Heart right ventricle (tissue), 16 donors: ENCODE results near the gene LRRC8E. TPM values are rescaled to one million over a fixed set of nuclear protein-coding genes. Genes with fewer than 3 reads are reported as not detected.

ENCODE experiments used
- ATAC-seq, 8 donors: fragments of 200-7000 bp; cut with Tn5 transposase; one replicate each; pipeline ENCODE4 v1.9.1; 2020; ENCODE audit warnings: mild to moderate bottlenecking in 8 of 8, moderate library complexity in 8 of 8, moderate number of reproducible peaks in 1 of 8
- DNase-seq, 2 donors: peaks; one replicate each; pipeline ENCODE4 v3.0.0-alpha.2; 2020
- H3K27ac ChIP-seq, 10 donors: fragments of 200-600 bp; sonication (generic) in 2 of 10; one replicate each; pipeline versions ENCODE4 v1.5.0 to v1.8.0; 2020 to 2022; ENCODE audit warnings: mild to moderate bottlenecking in 3 of 10
- H3K27me3 ChIP-seq, 7 donors: fragments of 200-600 bp; one replicate each; pipeline ENCODE4 v1.8.0; 2021 to 2022; ENCODE audit warnings: mild to moderate bottlenecking in 2 of 7
- H3K36me3 ChIP-seq, 9 donors: fragments of 200-600 bp; sonication (generic) in 1 of 9; one replicate each; pipeline versions ENCODE4 v1.5.0 to v1.8.0; 2020 to 2022; ENCODE audit warnings: mild to moderate bottlenecking in 2 of 9
- H3K4me1 ChIP-seq, 9 donors: fragments of 200-600 bp; sonication (generic) in 1 of 9; one replicate each; pipeline versions ENCODE4 v1.5.0 to v1.8.0; 2020 to 2022; ENCODE audit warnings: mild to moderate bottlenecking in 4 of 9
- H3K4me3 ChIP-seq, 10 donors: fragments of 200-600 bp; sonication (generic) in 2 of 10; one replicate each; pipeline versions ENCODE4 v1.5.0 to v1.8.0; 2020 to 2022; ENCODE audit warnings: mild to moderate bottlenecking in 7 of 10, moderate library complexity in 2 of 10
- H3K9me3 ChIP-seq, 11 donors: fragments of 200-600 bp in 10 of 11; sonication (generic) in 2 of 11; one replicate each; pipeline versions ENCODE4 v1.5.0 to v1.8.0; 2013 to 2022; ENCODE audit warnings: mild to moderate bottlenecking in 2 of 11, control low read depth in 1 of 11, moderate library complexity in 1 of 11
- WGBS, 2 donors: extraction: QIAGEN DNeasy Blood & Tissue Kit; methylation state at CpG; one replicate each; pipeline ENCODE4 v1.1.7; 2013; ENCODE audit warnings: inconsistent platforms in 1 of 2; 5-methylcytosine and 5-hydroxymethylcytosine counted together
- intact Hi-C, 10 donors: fragments of 100-400 bp; cut with DNase I; formaldehyde crosslinking; loops; one replicate each; pipeline versions ENCODE4 v1.11.1 to v1.14.2; 2022
- polyA plus RNA-seq, 2 donors: library from polyadenylated mRNA; stranded (reverse); fragments of 200-250 nt; gene quantifications; one replicate each; pipeline ENCODE4 v1.2.3, GENCODE V29; 2013
- total RNA-seq, 10 donors: library from RNA; stranded (reverse); fragmentation: NEBNext Ultra II Directional in 3 of 10; extraction: Animal tissue kit (Norgen Biotek cat#: 25700) in 3 of 10; gene quantifications; one replicate each; pipeline versions ENCODE4 v1.2.1 to v1.2.4, GENCODE V29; 2021 to 2023
- TF ChIP-seq, protein P1 (sequence below), 9 donors: fragments of 200-600 bp; sonication (generic) in 2 of 9; IDR thresholded peaks; one replicate each; pipeline versions ENCODE4 v1.5.0 to v1.8.0; 2021 to 2022; ENCODE audit warnings: antibody characterized with exemption in 9 of 9, mild to moderate bottlenecking in 5 of 9, moderate library complexity in 1 of 9
- donor health status: Arrhythmogenic right ventricular cardiomyopathy.
- donor health status: ischemic (EF 13 %, LVEDD 7.1; RV severe dilation, severe dysfunction).
- donor health status: healthy with polysubstance abuse.
- donor health status: DM: no; HTN: yes; CAD: no.
- donor health status: DM: no; HTN: no; CAD: no.
- donor health status: ischemic (EF 25% LVEDD 6.9; RV normal size, moderate dysfunction).
- donor health status: ischemic (EF 25% LVEDD 5.7; RV mildly dilated, moderate dysfunction).
- donor health status: healthy.
- donor health status: DM: yes; HTN: yes; CAD: no.
- donor health status: Ischemic cardiomyopathy.
- donor health status: ischemic (EF 35%, LVEDD 5.7; RV mildly dilated, moderate dysfunction).
- donor health status: nonischemic (EF 11% LVEDD 7.7; RV severe dilation, severe dysfunction).
- donor health status: DM: yes; HTN: yes; CAD: no.
- donor health status: PGD.
- donor health status: ischemic (EF 29% LVEDD 5.4; RV normal size, mild dysfunction).
- donor health status: nonischemic (EF 23%, LVEDD 6.1; RV moderate dilation, normal function).

LRRC8E gene
- total and polyA plus RNA-seq, 12 donors: 0.33 to 3.3 (median 0.99) TPM

DNA sequence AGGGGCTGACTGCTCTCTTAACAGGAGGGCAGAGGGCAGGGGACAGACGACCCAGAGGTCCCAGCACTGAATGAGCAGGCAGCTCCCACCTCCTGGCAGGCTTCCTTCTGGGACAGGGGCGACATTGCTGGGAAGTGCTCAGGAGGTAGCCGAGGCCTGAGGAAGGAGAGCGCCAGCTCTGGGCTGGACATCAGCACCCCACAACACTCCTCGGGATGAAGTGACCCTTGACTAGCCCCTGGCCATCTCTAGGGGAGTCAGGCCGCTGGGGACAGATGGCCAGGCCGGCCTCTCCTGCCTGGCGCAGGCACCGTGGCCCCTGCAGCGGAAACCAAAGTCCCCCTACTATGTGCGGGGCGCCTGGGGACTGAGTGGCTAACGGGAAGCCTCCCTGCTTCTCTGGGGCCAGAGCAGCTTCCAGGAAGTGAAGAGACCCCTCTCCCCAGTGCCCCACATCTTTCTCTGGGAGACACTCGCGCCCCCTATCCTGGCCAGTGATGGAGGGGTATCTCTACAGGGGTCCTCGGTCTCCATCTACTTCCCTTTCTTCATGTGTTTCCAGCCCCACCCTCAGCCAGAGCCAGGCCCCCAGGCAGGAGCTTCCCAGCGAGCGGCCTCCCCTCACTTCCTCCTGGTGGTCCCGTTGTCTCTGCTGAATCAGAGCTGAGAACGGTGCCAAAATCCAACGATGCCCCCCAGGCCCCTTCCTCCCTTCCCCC, 24.2 kb upstream of the LRRC8E start:
- Histone ChIP-seq H3K36me3 (peaks cover 0 to 17% (median 0%) of the 10 kb centered on the region in 9 donors), H3K27me3 (peaks cover 4 to 81% (median 53%) of the 10 kb centered on the region in 7 donors), H3K4me3 (no peak overlapping the region), H3K4me1 (peaks cover 4 to 34% (median 27%) of the 10 kb centered on the region in 9 donors), H3K9me3 (no peaks in the 10 kb centered on the region), H3K27ac (no peak overlapping the region)
- TF ChIP-seq, protein P1, sequence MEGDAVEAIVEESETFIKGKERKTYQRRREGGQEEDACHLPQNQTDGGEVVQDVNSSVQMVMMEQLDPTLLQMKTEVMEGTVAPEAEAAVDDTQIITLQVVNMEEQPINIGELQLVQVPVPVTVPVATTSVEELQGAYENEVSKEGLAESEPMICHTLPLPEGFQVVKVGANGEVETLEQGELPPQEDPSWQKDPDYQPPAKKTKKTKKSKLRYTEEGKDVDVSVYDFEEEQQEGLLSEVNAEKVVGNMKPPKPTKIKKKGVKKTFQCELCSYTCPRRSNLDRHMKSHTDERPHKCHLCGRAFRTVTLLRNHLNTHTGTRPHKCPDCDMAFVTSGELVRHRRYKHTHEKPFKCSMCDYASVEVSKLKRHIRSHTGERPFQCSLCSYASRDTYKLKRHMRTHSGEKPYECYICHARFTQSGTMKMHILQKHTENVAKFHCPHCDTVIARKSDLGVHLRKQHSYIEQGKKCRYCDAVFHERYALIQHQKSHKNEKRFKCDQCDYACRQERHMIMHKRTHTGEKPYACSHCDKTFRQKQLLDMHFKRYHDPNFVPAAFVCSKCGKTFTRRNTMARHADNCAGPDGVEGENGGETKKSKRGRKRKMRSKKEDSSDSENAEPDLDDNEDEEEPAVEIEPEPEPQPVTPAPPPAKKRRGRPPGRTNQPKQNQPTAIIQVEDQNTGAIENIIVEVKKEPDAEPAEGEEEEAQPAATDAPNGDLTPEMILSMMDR (IDR thresholded peaks at IDR 0.05): no peak
- no peak for ATAC-seq
- intact Hi-C loops: no loop called here
- WGBS, 2 donors: 76 to 80% methylated on average over 21 of the region's 21 CpGs
- DNase-seq: no peak

DNA sequence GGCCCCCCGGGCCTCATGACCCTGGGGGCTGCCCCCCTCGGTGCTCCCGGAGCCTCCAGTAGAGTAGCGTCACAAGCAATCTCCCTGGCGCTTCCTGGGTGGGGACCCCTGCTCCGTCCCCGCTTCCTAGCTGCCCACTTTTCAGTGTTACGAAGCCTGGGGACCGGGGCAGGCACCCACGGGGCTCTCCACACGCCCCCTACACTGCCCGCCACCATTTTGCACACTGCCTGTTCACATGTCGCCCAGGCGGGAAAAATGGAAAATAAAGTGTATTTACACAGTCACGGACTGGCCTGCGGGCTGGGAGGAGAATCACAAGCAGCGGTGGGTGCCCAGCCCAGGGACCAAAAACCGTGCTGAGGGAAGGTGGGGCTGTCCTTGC, 23.6 kb upstream of the LRRC8E start:
- intact Hi-C loops: no loop called here
- peaks cover 8 to 40% (median 31%) of the 10 kb centered on the region in 9 donors for H3K4me1 ChIP-seq
- no peak for DNase-seq
- 59 to 70% methylated on average over 18 of the region's 18 CpGs for WGBS, 2 donors
- H3K27me3 ChIP-seq: peaks cover 4 to 81% (median 53%) of the 10 kb centered on the region in 7 donors
- H3K4me3 ChIP-seq: no peak overlapping the region
- no peak overlapping the region for H3K27ac ChIP-seq
- H3K9me3 ChIP-seq: no peaks in the 10 kb centered on the region
- ATAC-seq: no peak
- TF ChIP-seq, protein P1 (IDR thresholded peaks at IDR 0.05): no peak
- H3K36me3 ChIP-seq: peaks cover 0 to 12% (median 0%) of the 10 kb centered on the region in 9 donors

DNA sequence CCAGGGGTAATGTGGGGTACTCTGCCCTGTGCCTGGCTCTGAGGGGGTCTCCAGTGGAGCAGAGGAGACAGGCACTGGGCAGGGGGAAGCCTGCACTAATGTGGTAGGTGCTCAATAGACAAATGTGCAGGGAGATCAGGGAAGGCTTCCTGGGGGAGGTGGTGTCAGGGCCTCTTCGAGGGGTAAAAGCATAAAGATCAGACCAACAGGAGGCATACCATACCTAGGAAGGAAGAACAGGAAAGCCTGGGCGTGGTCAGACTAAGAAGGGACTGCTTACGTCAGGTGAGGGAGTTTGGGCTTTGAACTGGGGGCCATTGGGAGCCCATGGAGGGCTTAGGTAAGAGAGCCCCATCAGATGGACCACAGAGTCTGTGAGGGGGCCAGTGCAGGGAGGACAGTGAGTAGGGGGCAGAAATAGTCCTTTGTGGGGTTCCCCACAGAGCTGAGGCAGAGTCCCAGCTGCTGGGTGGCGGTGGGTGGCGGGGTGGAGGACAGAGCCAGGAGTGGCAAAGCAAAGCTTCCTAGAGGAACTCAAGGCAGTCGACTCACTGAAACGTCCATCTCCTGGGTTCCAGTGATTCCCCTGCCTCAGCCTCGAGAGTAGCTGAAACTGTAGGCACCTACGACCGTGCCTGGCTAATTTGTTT, 22.9 kb upstream of the LRRC8E start:
- peaks cover 4 to 81% (median 53%) of the 10 kb centered on the region in 7 donors for H3K27me3 ChIP-seq
- ATAC-seq (no peak), DNase-seq (no peak)
- no peak overlapping the region for H3K4me3 ChIP-seq
- TF ChIP-seq, protein P1 (IDR thresholded peaks at IDR 0.05): no peak
- WGBS, 2 donors: 49 to 51% methylated on average over 10 of the region's 10 CpGs
- peaks cover 0 to 10% (median 0%) of the 10 kb centered on the region in 9 donors for H3K36me3 ChIP-seq
- intact Hi-C loops: no loop called here
- H3K9me3 ChIP-seq: no peaks in the 10 kb centered on the region
- H3K4me1 ChIP-seq: peaks cover 8 to 40% (median 34%) of the 10 kb centered on the region in 9 donors
- no peak overlapping the region for H3K27ac ChIP-seq

DNA sequence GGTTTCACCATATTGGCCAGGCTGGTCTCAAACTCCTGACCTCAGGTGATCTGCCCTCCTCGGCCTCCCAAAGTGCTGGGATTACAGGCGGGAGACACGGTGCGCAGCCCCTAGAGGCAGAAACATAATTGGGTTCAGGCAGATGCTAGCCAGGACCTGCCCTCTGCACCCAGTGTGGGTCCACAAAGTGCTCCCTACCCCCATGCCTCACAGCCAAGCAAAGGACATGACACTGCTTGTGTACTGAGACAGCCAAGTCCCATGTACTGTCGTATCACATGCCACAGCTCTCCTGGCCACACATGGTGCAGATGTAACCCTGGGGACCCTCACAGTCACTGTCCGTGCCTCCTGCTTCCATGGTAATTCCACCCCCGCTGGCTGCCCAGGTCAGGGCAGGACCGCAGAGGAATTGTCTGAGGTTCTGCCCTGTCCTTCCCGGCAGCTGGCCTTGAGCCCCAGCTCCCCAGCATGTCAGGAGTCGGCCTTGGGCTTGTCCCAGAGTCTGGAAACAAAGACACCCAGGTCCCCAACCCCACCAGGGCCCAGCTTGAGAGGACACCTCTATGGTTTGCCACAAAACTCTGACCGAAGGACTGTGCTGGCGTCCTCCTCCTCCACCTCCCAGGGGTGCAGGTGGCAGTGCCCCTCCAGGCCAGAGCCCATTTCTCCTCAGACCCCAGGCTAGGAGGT, 21.8 kb upstream of the LRRC8E start:
- H3K4me1 ChIP-seq: peaks cover 8 to 39% (median 29%) of the 10 kb centered on the region in 9 donors
- H3K27me3 ChIP-seq: peaks cover 4 to 73% (median 48%) of the 10 kb centered on the region in 7 donors
- H3K36me3 ChIP-seq: peaks cover 0 to 10% (median 0%) of the 10 kb centered on the region in 9 donors
- H3K9me3 ChIP-seq: no peaks in the 10 kb centered on the region
- intact Hi-C loops: no loop called here
- no peak overlapping the region for H3K27ac ChIP-seq
- no peak overlapping the region for H3K4me3 ChIP-seq
- TF ChIP-seq, protein P1 (IDR thresholded peaks at IDR 0.05): no peak
- WGBS, 2 donors: 64 to 67% methylated on average over 12 of the region's 12 CpGs
- DNase-seq (no peak), ATAC-seq (no peak)
